Muscle layer of duodenum (tissue), 2 donors: ENCODE results near the gene FAM193A.
"Not testable (repeated sequence)": the region's sequence is repeated elsewhere in the genome, so short reads cannot be mapped to it uniquely, and the experiment has no call there.

Experiments used
- H3K27ac ChIP-seq: one replicate; pipeline ENCODE4 v1.7.0; 2013; ENCODE audit warnings: mild to moderate bottlenecking, low read length
- H3K27me3 ChIP-seq: one replicate; pipeline ENCODE4 v1.7.0; 2013; ENCODE audit warnings: low read depth, mild to moderate bottlenecking, control low read depth, low read length
- H3K36me3 ChIP-seq, 2 donors: one replicate each; pipeline ENCODE4 v1.7.0; 2013; ENCODE audit warnings: low read length in 2 of 2, control low read depth in 1 of 2, mild to moderate bottlenecking in 1 of 2; ENCODE audit not compliant: insufficient read depth in 2 of 2, control insufficient read depth in 1 of 2
- H3K4me1 ChIP-seq, 2 donors: one replicate each; pipeline ENCODE4 v1.7.0; 2013; ENCODE audit warnings: low read length in 2 of 2, mild to moderate bottlenecking in 2 of 2, control low read depth in 1 of 2, moderate library complexity in 1 of 2; ENCODE audit not compliant: insufficient read depth in 2 of 2, control insufficient read depth in 1 of 2
- H3K4me3 ChIP-seq, 2 donors: one replicate each; pipeline ENCODE4 v1.7.0; 2013; ENCODE audit warnings: low read length in 2 of 2, low read depth in 1 of 2, mild to moderate bottlenecking in 1 of 2
- H3K9me3 ChIP-seq, 2 donors: one replicate each; pipeline ENCODE4 v1.7.0; 2013; ENCODE audit warnings: low read length in 2 of 2, control low read depth in 1 of 2, mild to moderate bottlenecking in 1 of 2; ENCODE audit not compliant: control insufficient read depth in 1 of 2
- donor health status: healthy.

FAM193A gene

DNA sequence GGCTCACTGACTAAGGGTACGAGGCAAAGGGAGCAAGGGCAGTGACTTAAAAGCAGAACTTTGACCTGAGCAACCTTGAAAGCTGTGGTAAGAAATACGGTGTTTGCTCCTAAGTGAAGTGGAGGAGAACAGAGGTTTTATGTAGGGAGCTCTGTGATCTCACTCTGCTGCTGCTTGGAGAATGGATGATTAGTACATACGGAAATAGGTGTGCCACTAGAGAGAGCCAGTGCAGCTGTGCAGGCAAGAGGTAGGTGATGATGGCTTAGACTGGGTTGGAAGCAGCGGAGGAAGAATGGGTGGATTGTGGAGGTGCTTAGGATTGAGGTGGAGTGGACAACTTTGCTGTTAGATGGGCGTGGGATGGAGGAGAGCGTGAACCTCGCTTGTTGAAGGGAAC lies 85.0 kb downstream of the FAM193A start:
- peaks cover 0 to 12% of the 10 kb centered on the region in 2 donors for H3K4me1 ChIP-seq
- H3K36me3 ChIP-seq: peaks cover 1 to 4% of the 10 kb centered on the region in 2 donors
- no peak overlapping the region for H3K4me3 ChIP-seq
- no peak overlapping the region for H3K27ac ChIP-seq
- H3K27me3 ChIP-seq: no peaks in the 10 kb centered on the region
- H3K9me3 ChIP-seq: no peaks in the 10 kb centered on the region

GRCh38 chr4:2623442-2623841 lies 87.0 kb downstream of the FAM193A start:
- Histone ChIP-seq H3K36me3 (peaks cover 7 to 16% of the 10 kb centered on the region in 2 donors), H3K27me3 (no peaks in the 10 kb centered on the region), H3K4me3 (no peak overlapping the region), H3K9me3 (no peaks in the 10 kb centered on the region), H3K4me1 (peaks cover 0 to 12% of the 10 kb centered on the region in 2 donors), H3K27ac (no peak overlapping the region)

GRCh38 chr4:2624782-2625530 lies 88.5 kb downstream of the FAM193A start:
- no peaks in the 10 kb centered on the region for H3K9me3 ChIP-seq
- H3K27ac ChIP-seq: no peak overlapping the region
- H3K36me3 ChIP-seq: peaks cover 7 to 18% of the 10 kb centered on the region in 2 donors
- no peak overlapping the region for H3K4me3 ChIP-seq
- peaks cover 0 to 12% of the 10 kb centered on the region in 2 donors for H3K4me1 ChIP-seq
- H3K27me3 ChIP-seq: no peaks in the 10 kb centered on the region

GRCh38 chr4:2626231-2626630 lies 89.8 kb downstream of the FAM193A start:
- H3K4me1 ChIP-seq: peaks cover 0 to 12% of the 10 kb centered on the region in 2 donors
- no peaks in the 10 kb centered on the region for H3K9me3 ChIP-seq
- H3K4me3 ChIP-seq: no peak overlapping the region
- no peaks in the 10 kb centered on the region for H3K27me3 ChIP-seq
- peaks cover 14 to 27% of the 10 kb centered on the region in 2 donors for H3K36me3 ChIP-seq
- no peak overlapping the region for H3K27ac ChIP-seq

GRCh38 chr4:2630556-2631273 lies 94.3 kb downstream of the FAM193A start:
- no peaks in the 10 kb centered on the region for H3K27me3 ChIP-seq
- peaks cover 22 to 33% of the 10 kb centered on the region in 2 donors for H3K36me3 ChIP-seq
- no peak overlapping the region for H3K4me3 ChIP-seq
- no peak overlapping the region for H3K27ac ChIP-seq
- H3K4me1 ChIP-seq: peaks cover 0 to under 1% of the 10 kb centered on the region in 2 donors
- H3K9me3 ChIP-seq: no peaks in the 10 kb centered on the region

- no peaks in the 10 kb centered on the region for H3K4me1 ChIP-seq
- H3K27ac ChIP-seq: no peak overlapping the region
- H3K4me3 ChIP-seq: no peak overlapping the region
- H3K27me3 ChIP-seq: no peaks in the 10 kb centered on the region
- H3K9me3 ChIP-seq: no peaks in the 10 kb centered on the region
- peaks cover 29 to 33% of the 10 kb centered on the region in 2 donors for H3K36me3 ChIP-seq
Observed at GRCh38 chr4:2634014-2634413, 97.6 kb downstream of the FAM193A start.

GRCh38 chr4:2636331-2636730 lies 99.9 kb downstream of the FAM193A start:
- Histone ChIP-seq H3K27me3 (no peaks in the 10 kb centered on the region), H3K27ac (no peak overlapping the region), H3K36me3 (peaks cover 37 to 41% of the 10 kb centered on the region in 2 donors), H3K4me1 (no peaks in the 10 kb centered on the region), H3K4me3 (no peak overlapping the region), H3K9me3 (no peaks in the 10 kb centered on the region)

- H3K4me3 ChIP-seq, H3K9me3 ChIP-seq, H3K27me3 ChIP-seq, H3K27ac ChIP-seq, H3K4me1 ChIP-seq: not testable (repeated sequence)
- H3K36me3 ChIP-seq: peaks cover 33 to 38% of the 10 kb centered on the region in 2 donors
Observed at GRCh38 chr4:2636994-2637393, 100.5 kb downstream of the FAM193A start.

DNA sequence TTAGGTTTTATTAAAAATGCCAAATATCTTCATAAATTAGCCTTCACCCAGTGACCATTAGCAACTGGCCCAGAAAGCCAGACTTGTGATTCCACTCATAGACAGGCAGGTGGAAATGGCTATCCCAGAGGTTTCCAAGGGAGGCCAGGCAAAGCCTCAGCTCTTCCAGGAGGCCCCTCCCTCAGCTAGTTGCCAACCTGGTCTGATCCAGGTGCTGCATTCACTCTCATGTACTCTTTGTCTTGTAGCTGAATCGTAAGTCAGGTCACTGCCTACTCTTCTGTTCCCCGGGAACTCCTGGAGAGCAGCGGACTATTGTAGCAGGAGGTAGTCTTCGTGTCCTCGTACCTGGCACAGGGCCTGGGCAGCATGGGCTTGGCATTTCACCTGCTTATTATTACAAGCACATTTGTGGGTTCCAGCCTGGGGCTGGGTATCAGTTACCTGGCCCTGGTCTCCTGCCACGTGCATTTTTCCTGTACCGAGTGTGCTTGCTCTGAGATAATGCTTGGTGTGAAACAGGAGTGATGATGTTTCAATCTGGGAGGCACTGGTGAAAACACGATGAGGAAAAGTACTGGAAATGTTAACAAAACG lies 101.6 kb downstream of the FAM193A start:
- Histone ChIP-seq H3K27ac (no peak overlapping the region), H3K4me3 (no peak overlapping the region), H3K4me1 (no peaks in the 10 kb centered on the region), H3K36me3 (peaks cover 33 to 38% of the 10 kb centered on the region in 2 donors), H3K9me3 (no peaks in the 10 kb centered on the region), H3K27me3 (no peaks in the 10 kb centered on the region)

GRCh38 chr4:2638730-2639129 lies 102.3 kb downstream of the FAM193A start:
- Histone ChIP-seq H3K4me1 (no peaks in the 10 kb centered on the region), H3K4me3 (no peak overlapping the region), H3K27me3 (no peaks in the 10 kb centered on the region), H3K36me3 (peaks cover 37 to 38% of the 10 kb centered on the region in 2 donors), H3K27ac (no peak overlapping the region), H3K9me3 (no peaks in the 10 kb centered on the region)

DNA sequence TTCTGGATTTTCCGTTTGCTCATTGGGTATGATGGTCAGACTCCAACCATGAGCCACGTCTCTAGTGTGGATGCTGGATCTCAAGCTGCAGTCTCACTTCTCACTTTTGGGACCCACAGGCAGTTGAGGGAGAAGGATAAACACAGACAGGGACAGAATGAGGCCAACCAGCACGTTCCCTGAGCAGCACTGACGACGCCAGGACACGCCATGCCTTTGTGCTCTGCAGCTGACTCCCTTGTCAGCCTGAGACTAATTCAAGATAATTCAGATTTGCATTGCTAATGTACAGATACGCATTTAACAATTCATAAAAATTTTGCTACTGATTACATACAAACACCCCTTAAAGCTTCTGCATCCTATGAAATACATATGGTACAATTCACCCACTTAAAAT lies 106.5 kb downstream of the FAM193A start:
- no peaks in the 10 kb centered on the region for H3K9me3 ChIP-seq
- peaks cover 55 to 57% of the 10 kb centered on the region in 2 donors for H3K36me3 ChIP-seq
- no peak overlapping the region for H3K4me3 ChIP-seq
- H3K27me3 ChIP-seq: no peaks in the 10 kb centered on the region
- H3K27ac ChIP-seq: no peak overlapping the region
- H3K4me1 ChIP-seq: no peaks in the 10 kb centered on the region
